GM19193 (cell line): ENCODE measurements around the gene MAB21L2.

Experiments
- POLR2A ChIP-seq: IDR thresholded peaks from 4 replicates; pipeline ENCODE4 v1.6.1; 2011; ENCODE audit not compliant: insufficient read depth, insufficient read length; ENCODE audit errors: extremely low read depth

The MAB21L2 gene

GRCh38 chr4:150570862-150571261 lies 11.1 kb upstream of the MAB21L2 start:
- TF ChIP-seq POLR2A, result no peak

GRCh38 chr4:150572704-150573504 lies 9.0 kb upstream of the MAB21L2 start:
- TF ChIP-seq POLR2A, result no peak

GRCh38 chr4:150573534-150573933 lies 8.4 kb upstream of the MAB21L2 start:
- TF ChIP-seq POLR2A, result no peak

GRCh38 chr4:150574678-150575077 lies 7.3 kb upstream of the MAB21L2 start:
- no peak for TF ChIP-seq POLR2A

- TF ChIP-seq POLR2A, result no peak
These were observed 4.2 kb upstream of the MAB21L2 start for GRCh38 chr4:150577796-150578195.

- no peak for TF ChIP-seq POLR2A
These were observed 3.0 kb upstream of the MAB21L2 start for GRCh38 chr4:150578745-150579501.

- no peak for TF ChIP-seq POLR2A
These were observed 2.3 kb upstream of the MAB21L2 start for GRCh38 chr4:150579551-150580234.

GRCh38 chr4:150580306-150580705 lies 1.6 kb upstream of the MAB21L2 start:
- TF ChIP-seq POLR2A, result no peak

- TF ChIP-seq POLR2A, result no peak
These were observed 820 bp upstream of the MAB21L2 start for GRCh38 chr4:150581056-150581605.

GRCh38 chr4:150581641-150582051 lies 305 bp upstream of the MAB21L2 start:
- no peak for TF ChIP-seq POLR2A

GRCh38 chr4:150582873-150583286 lies 929 bp downstream of the MAB21L2 start:
- no peak for TF ChIP-seq POLR2A

GRCh38 chr4:150583287-150584110 lies 1.5 kb downstream of the MAB21L2 start:
- no peak for TF ChIP-seq POLR2A

GRCh38 chr4:150584111-150584915 lies 2.4 kb downstream of the MAB21L2 start:
- TF ChIP-seq POLR2A, result no peak
